GM12878 (cell line): ENCODE data around the gene KNTC1. TPM values are rescaled to one million over a fixed set of nuclear protein-coding genes. Genes with fewer than 3 reads are reported as not detected.

Experiments
- polyA plus RNA-seq, 11 experiments: library from polyadenylated mRNA; depleted of rRNA in 4 of 11; unstranded in 6 of 11; stranded (reverse) in 5 of 11; fragments of >200 nt; fragmentation: Nextera tagmentation in 4 of 11; fragmentation: Illumina TruSeq in 1 of 11; extraction: Ambion mirVana in 4 of 11; extraction: Trizol in 1 of 11; gene quantifications; 1 replicate in 1 of 11; 2 replicates in 10 of 11; pipeline versions ENCODE4 v1.2.1 to v1.2.3, GENCODE V29; 2011 to 2016; ENCODE audit warnings: inconsistent platforms in 2 of 11, missing spikeins in 2 of 11, low read depth in 1 of 11
- small RNA-seq: library from RNA; depleted of rRNA; stranded (forward); fragments of <200 nt; gene quantifications from one replicate; pipeline ENCODE3, GENCODE V24; 2014
- total RNA-seq, 4 experiments: library from RNA; depleted of rRNA in 3 of 4; stranded (reverse); fragments of >200 nt in 3 of 4; fragmentation: Illumina TruSeq in 1 of 4; extraction: Trizol in 1 of 4; gene quantifications; 2 replicates each; pipeline versions ENCODE4 v1.2.1 to v1.2.3, GENCODE V29; 2013 to 2021

KNTC1 gene
- total and polyA plus RNA-seq, 10 of the 15 experiments (the other 5 are each of a cell fraction or from before 2014, with no cell fraction given), result 37.2 to 118 (median 76.3) TPM

Small RNA genes lying within 50 kb of the gene (small RNA-seq; reads per million reads assigned to genes)
- not detected for gene AC026333.1
- not detected for gene RF00411

Other genes with a start within 250 kb of the KNTC1 start
Only the 7 nearest of the 8 such genes appear.
- 23.8 and 26.6 TPM in 2 replicates for gene CLIP1, start 104.6 kb upstream of the KNTC1 start, total RNA-seq (2014; rRNA removed)
- gene CLIP1, start 104.6 kb upstream of the KNTC1 start, total RNA-seq (2014; rRNA removed; fragmentation: Illumina TruSeq; extraction: Trizol), result 44.0 and 45.4 TPM in 2 replicates
- 39.2 and 39.4 TPM in 2 replicates for gene CLIP1, start 104.6 kb upstream of the KNTC1 start, total RNA-seq (2021)
- gene CLIP1, start 104.6 kb upstream of the KNTC1 start, polyA plus RNA-seq (2011; rRNA removed), result 25.8 and 32.0 TPM in 2 replicates
- gene CLIP1, start 104.6 kb upstream of the KNTC1 start, polyA plus RNA-seq (2014; fragmentation: Illumina TruSeq; extraction: Trizol), result 39.9 and 42.0 TPM in 2 replicates
- gene CLIP1, start 104.6 kb upstream of the KNTC1 start, polyA plus RNA-seq (2014; fragmentation: Nextera tagmentation; extraction: Ambion mirVana), result 1 to 10 TPM; 6.0 to 6.3 TPM
- gene CLIP1, start 104.6 kb upstream of the KNTC1 start, polyA plus RNA-seq (2014; rRNA removed), result 20.0 and 23.4 TPM in 2 replicates
- gene CLIP1, start 104.6 kb upstream of the KNTC1 start, polyA plus RNA-seq (2016; fragmentation: Nextera tagmentation; extraction: Ambion mirVana), result 10 to 100 TPM; 19.9 to 26.6 TPM
- 23.6 and 25.1 TPM in 2 replicates for gene ZCCHC8, start 26.3 kb upstream of the KNTC1 start, total RNA-seq (2014; rRNA removed)
- gene ZCCHC8, start 26.3 kb upstream of the KNTC1 start, total RNA-seq (2014; rRNA removed; fragmentation: Illumina TruSeq; extraction: Trizol), result 28.9 and 30.3 TPM in 2 replicates
- 20.6 and 22.2 TPM in 2 replicates for gene ZCCHC8, start 26.3 kb upstream of the KNTC1 start, total RNA-seq (2021)
- gene ZCCHC8, start 26.3 kb upstream of the KNTC1 start, polyA plus RNA-seq (2011; rRNA removed), result 26.2 and 36.2 TPM in 2 replicates
- gene ZCCHC8, start 26.3 kb upstream of the KNTC1 start, polyA plus RNA-seq (2014; fragmentation: Illumina TruSeq; extraction: Trizol), result 34.8 and 46.5 TPM in 2 replicates
- gene ZCCHC8, start 26.3 kb upstream of the KNTC1 start, polyA plus RNA-seq (2014; fragmentation: Nextera tagmentation; extraction: Ambion mirVana), result 1 to 10 TPM; 8.8 to 9.4 TPM
- 21.1 and 21.8 TPM in 2 replicates for gene ZCCHC8, start 26.3 kb upstream of the KNTC1 start, polyA plus RNA-seq (2014; rRNA removed)
- gene ZCCHC8, start 26.3 kb upstream of the KNTC1 start, polyA plus RNA-seq (2016; fragmentation: Nextera tagmentation; extraction: Ambion mirVana), result 10 to 100 TPM; 16.9 to 18.7 TPM
- gene RSRC2, start 313 bp upstream of the KNTC1 start, total RNA-seq (2014; rRNA removed), result 53.1 and 58.6 TPM in 2 replicates
- gene RSRC2, start 313 bp upstream of the KNTC1 start, total RNA-seq (2014; rRNA removed; fragmentation: Illumina TruSeq; extraction: Trizol), result 111 and 114 TPM in 2 replicates
- 50.3 and 58.4 TPM in 2 replicates for gene RSRC2, start 313 bp upstream of the KNTC1 start, total RNA-seq (2021)
- gene RSRC2, start 313 bp upstream of the KNTC1 start, polyA plus RNA-seq (2011; rRNA removed), result 78.4 and 117 TPM in 2 replicates
- gene RSRC2, start 313 bp upstream of the KNTC1 start, polyA plus RNA-seq (2014; fragmentation: Illumina TruSeq; extraction: Trizol), result 112 and 155 TPM in 2 replicates
- gene RSRC2, start 313 bp upstream of the KNTC1 start, polyA plus RNA-seq (2014; fragmentation: Nextera tagmentation; extraction: Ambion mirVana), result 10 to 100 TPM; 49.8 to 52.3 TPM
- 56.5 and 63.2 TPM in 2 replicates for gene RSRC2, start 313 bp upstream of the KNTC1 start, polyA plus RNA-seq (2014; rRNA removed)
- 10 to 100 TPM; 56.2 to 62.7 TPM for gene RSRC2, start 313 bp upstream of the KNTC1 start, polyA plus RNA-seq (2016; fragmentation: Nextera tagmentation; extraction: Ambion mirVana)
- gene HCAR2, start 176.1 kb downstream of the KNTC1 start, total RNA-seq (2014; rRNA removed), result 0.22 and 0.34 TPM in 2 replicates
- gene HCAR2, start 176.1 kb downstream of the KNTC1 start, total RNA-seq (2014; rRNA removed; fragmentation: Illumina TruSeq; extraction: Trizol), result 0.22 and 0.37 TPM in 2 replicates
- gene HCAR2, start 176.1 kb downstream of the KNTC1 start, total RNA-seq (2021), result 0.13 and 0.28 TPM in 2 replicates
- gene HCAR2, start 176.1 kb downstream of the KNTC1 start, polyA plus RNA-seq (2011; rRNA removed), result 0.16 and 0.19 TPM in 2 replicates
- 0.25 and 0.93 TPM in 2 replicates for gene HCAR2, start 176.1 kb downstream of the KNTC1 start, polyA plus RNA-seq (2014; fragmentation: Illumina TruSeq; extraction: Trizol)
- under 1 TPM; 0.37 to 0.66 TPM for gene HCAR2, start 176.1 kb downstream of the KNTC1 start, polyA plus RNA-seq (2014; fragmentation: Nextera tagmentation; extraction: Ambion mirVana)
- gene HCAR2, start 176.1 kb downstream of the KNTC1 start, polyA plus RNA-seq (2014; rRNA removed), result 0.18 and 0.58 TPM in 2 replicates
- gene HCAR2, start 176.1 kb downstream of the KNTC1 start, polyA plus RNA-seq (2016; fragmentation: Nextera tagmentation; extraction: Ambion mirVana), result under 1 TPM; 0.43 to 0.48 TPM
- 1.0 and 1.2 TPM in 2 replicates for gene HCAR3, start 189.6 kb downstream of the KNTC1 start, total RNA-seq (2014; rRNA removed)
- 2.0 and 2.4 TPM in 2 replicates for gene HCAR3, start 189.6 kb downstream of the KNTC1 start, total RNA-seq (2014; rRNA removed; fragmentation: Illumina TruSeq; extraction: Trizol)
- 1.9 and 2.2 TPM in 2 replicates for gene HCAR3, start 189.6 kb downstream of the KNTC1 start, total RNA-seq (2021)
- gene HCAR3, start 189.6 kb downstream of the KNTC1 start, polyA plus RNA-seq (2011; rRNA removed), result 0.50 and 0.57 TPM in 2 replicates
- gene HCAR3, start 189.6 kb downstream of the KNTC1 start, polyA plus RNA-seq (2014; fragmentation: Illumina TruSeq; extraction: Trizol), result 2.4 and 3.1 TPM in 2 replicates
- 1 to 10 TPM; 2.2 to 3.0 TPM for gene HCAR3, start 189.6 kb downstream of the KNTC1 start, polyA plus RNA-seq (2014; fragmentation: Nextera tagmentation; extraction: Ambion mirVana)
- 1.5 and 2.4 TPM in 2 replicates for gene HCAR3, start 189.6 kb downstream of the KNTC1 start, polyA plus RNA-seq (2014; rRNA removed)
- gene HCAR3, start 189.6 kb downstream of the KNTC1 start, polyA plus RNA-seq (2016; fragmentation: Nextera tagmentation; extraction: Ambion mirVana), result 1 to 10 TPM; 1.6 to 2.2 TPM
- gene HCAR1, start 203.6 kb downstream of the KNTC1 start, total RNA-seq (2014; rRNA removed), result under 0.01 TPM in 1 of 2 replicates, not detected in the other
- gene HCAR1, start 203.6 kb downstream of the KNTC1 start, total RNA-seq (2014; rRNA removed; fragmentation: Illumina TruSeq; extraction: Trizol), result 0.04 and 0.05 TPM in 2 replicates
- gene HCAR1, start 203.6 kb downstream of the KNTC1 start, total RNA-seq (2021), result 0.05 TPM in 2 replicates
- not detected in 2 replicates for gene HCAR1, start 203.6 kb downstream of the KNTC1 start, polyA plus RNA-seq (2011; rRNA removed)
- 0.01 and 0.03 TPM in 2 replicates for gene HCAR1, start 203.6 kb downstream of the KNTC1 start, polyA plus RNA-seq (2014; fragmentation: Illumina TruSeq; extraction: Trizol)
- gene HCAR1, start 203.6 kb downstream of the KNTC1 start, polyA plus RNA-seq (2014; fragmentation: Nextera tagmentation; extraction: Ambion mirVana), result not detected
- gene HCAR1, start 203.6 kb downstream of the KNTC1 start, polyA plus RNA-seq (2014; rRNA removed), result 0.06 TPM in 1 of 2 replicates, not detected in the other
- gene HCAR1, start 203.6 kb downstream of the KNTC1 start, polyA plus RNA-seq (2016; fragmentation: Nextera tagmentation; extraction: Ambion mirVana), result not detected
- gene DENR, start 225.6 kb downstream of the KNTC1 start, total RNA-seq (2014; rRNA removed), result 46.7 and 51.8 TPM in 2 replicates
- 60.4 and 61.4 TPM in 2 replicates for gene DENR, start 225.6 kb downstream of the KNTC1 start, total RNA-seq (2014; rRNA removed; fragmentation: Illumina TruSeq; extraction: Trizol)
- gene DENR, start 225.6 kb downstream of the KNTC1 start, total RNA-seq (2021), result 52.0 and 54.3 TPM in 2 replicates
- gene DENR, start 225.6 kb downstream of the KNTC1 start, polyA plus RNA-seq (2011; rRNA removed), result 55.6 and 96.0 TPM in 2 replicates
- gene DENR, start 225.6 kb downstream of the KNTC1 start, polyA plus RNA-seq (2014; fragmentation: Illumina TruSeq; extraction: Trizol), result 67.8 and 74.6 TPM in 2 replicates
- gene DENR, start 225.6 kb downstream of the KNTC1 start, polyA plus RNA-seq (2014; fragmentation: Nextera tagmentation; extraction: Ambion mirVana), result 10 to 100 TPM; 29.4 to 44.5 TPM
- gene DENR, start 225.6 kb downstream of the KNTC1 start, polyA plus RNA-seq (2014; rRNA removed), result 50.9 and 61.1 TPM in 2 replicates
- gene DENR, start 225.6 kb downstream of the KNTC1 start, polyA plus RNA-seq (2016; fragmentation: Nextera tagmentation; extraction: Ambion mirVana), result 10 to 100 TPM; 94.2 to 97.7 TPM